ENCODE data around the gene VAV1.

DNA sequence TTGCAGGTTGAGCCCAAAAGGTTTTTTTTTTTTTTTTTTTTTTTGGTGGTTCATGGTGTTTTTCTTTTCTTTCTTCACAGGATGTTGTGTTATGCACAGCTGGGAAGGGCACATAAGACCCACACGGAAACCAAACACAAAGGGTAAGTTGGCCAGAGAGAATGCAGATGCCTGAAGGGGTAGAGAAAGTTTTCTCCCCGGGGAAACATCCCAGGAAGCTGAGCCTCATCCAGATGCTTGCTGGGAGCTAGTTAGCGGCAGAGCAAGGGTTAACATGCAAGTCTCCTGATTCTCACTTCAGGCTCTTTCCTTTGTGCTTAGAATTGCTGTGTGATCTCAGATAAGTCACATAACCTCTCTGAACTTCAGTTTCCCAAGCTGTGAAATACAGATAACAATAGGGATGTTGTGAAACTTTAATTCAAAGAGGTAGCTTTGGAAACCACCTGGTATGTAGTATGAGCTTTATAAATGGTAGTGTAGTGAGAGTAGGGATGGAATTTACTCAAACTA lies 117.9 kb downstream of the VAV1 start:
- TF ChIP-seq ZFP36L2 (CRISPR knock-in tag; IDR thresholded peaks at IDR 0.05) (no peak), ZNF737 (CRISPR knock-in tag; IDR thresholded peaks at IDR 0.05; ENCODE audit: borderline replicate concordance) (no peak), SIX1 (CRISPR knock-in tag; IDR thresholded peaks at IDR 0.05; ENCODE audit: borderline replicate concordance) (no peak), NFE2L1 (CRISPR knock-in tag; IDR thresholded peaks at IDR 0.05; ENCODE audit: borderline replicate concordance) (no peak), ZNF264 (CRISPR knock-in tag; IDR thresholded peaks at IDR 0.05) (no peak)
- TF ChIP-seq, protein P1, sequence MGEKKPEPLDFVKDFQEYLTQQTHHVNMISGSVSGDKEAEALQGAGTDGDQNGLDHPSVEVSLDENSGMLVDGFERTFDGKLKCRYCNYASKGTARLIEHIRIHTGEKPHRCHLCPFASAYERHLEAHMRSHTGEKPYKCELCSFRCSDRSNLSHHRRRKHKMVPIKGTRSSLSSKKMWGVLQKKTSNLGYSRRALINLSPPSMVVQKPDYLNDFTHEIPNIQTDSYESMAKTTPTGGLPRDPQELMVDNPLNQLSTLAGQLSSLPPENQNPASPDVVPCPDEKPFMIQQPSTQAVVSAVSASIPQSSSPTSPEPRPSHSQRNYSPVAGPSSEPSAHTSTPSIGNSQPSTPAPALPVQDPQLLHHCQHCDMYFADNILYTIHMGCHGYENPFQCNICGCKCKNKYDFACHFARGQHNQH (CRISPR knock-in tag; IDR thresholded peaks at IDR 0.05): no peak
- TF ChIP-seq, protein P2, sequence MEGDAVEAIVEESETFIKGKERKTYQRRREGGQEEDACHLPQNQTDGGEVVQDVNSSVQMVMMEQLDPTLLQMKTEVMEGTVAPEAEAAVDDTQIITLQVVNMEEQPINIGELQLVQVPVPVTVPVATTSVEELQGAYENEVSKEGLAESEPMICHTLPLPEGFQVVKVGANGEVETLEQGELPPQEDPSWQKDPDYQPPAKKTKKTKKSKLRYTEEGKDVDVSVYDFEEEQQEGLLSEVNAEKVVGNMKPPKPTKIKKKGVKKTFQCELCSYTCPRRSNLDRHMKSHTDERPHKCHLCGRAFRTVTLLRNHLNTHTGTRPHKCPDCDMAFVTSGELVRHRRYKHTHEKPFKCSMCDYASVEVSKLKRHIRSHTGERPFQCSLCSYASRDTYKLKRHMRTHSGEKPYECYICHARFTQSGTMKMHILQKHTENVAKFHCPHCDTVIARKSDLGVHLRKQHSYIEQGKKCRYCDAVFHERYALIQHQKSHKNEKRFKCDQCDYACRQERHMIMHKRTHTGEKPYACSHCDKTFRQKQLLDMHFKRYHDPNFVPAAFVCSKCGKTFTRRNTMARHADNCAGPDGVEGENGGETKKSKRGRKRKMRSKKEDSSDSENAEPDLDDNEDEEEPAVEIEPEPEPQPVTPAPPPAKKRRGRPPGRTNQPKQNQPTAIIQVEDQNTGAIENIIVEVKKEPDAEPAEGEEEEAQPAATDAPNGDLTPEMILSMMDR (CRISPR knock-in tag; IDR thresholded peaks at IDR 0.05): no peak
